ENCODE results near the gene TBCE. TPM values are rescaled to one million over a fixed set of nuclear protein-coding genes. Genes with fewer than 3 reads are reported as not detected.

Gene TBCE
- total RNA-seq, 1 experiment from 2014 or later: 20.8 TPM

GRCh38 chr1:235411489-235412486 is 44.6 kb downstream of the TBCE start:
- Histone ChIP-seq H3K79me2 (ENCODE audit: insufficient read depth, low read length) (0 out of 2 replicates have a peak, but pooled peaks cover 7% of the 10 kb centered on the region), H3K9me3 (ENCODE audit: control insufficient read depth in 1 of 2, insufficient read depth in 1 of 2, low read depth in 1 of 2, low read length in 2 of 2) (no peaks in the 10 kb centered on the region), H3K4me1 (ENCODE audit: control insufficient read depth in 1 of 2, insufficient read depth in 2 of 2, low read length in 2 of 2) (peaks cover 25 to 33% of the 10 kb centered on the region in 2 experiments; a peak in 3 of 4 replicates), H3K4me2 (ENCODE audit: low read length) (peak overlapping the region; percentile 35), H3K4me3 (replicated peaks in 1 of 2; ENCODE audit: low read depth in 1 of 2, low read length in 2 of 2) (no peak overlapping the region), H4K20me1 (ENCODE audit: insufficient read depth) (no peaks in the 10 kb centered on the region), H3K9me2 (ENCODE audit: insufficient read depth) (no peaks in the 10 kb centered on the region), H3K9ac (ENCODE audit: low read length) (no peak overlapping the region), H3K36me3 (ENCODE audit: control insufficient read depth in 1 of 2, insufficient read depth in 2 of 2, low read length in 2 of 2) (0 out of 4 replicates have a peak, but pooled peaks cover 0 to 3% of the 10 kb centered on the region in 2 experiments), H3K27ac (ENCODE audit: low read depth, low read length) (no peak overlapping the region), H3K27me3 (ENCODE audit: insufficient read depth, low read length) (no peaks in the 10 kb centered on the region), H2AFZ (ENCODE audit: low read depth, low read length, poor library complexity, severe bottlenecking) (no peak overlapping the region)
- ChIA-PET CTCF (interaction anchor here (1.1 kb wide), 1 partner anchor 159 kb away, joined by 3 read pairs; no protein-coding TSS in a partner anchor), POLR2A (interaction anchor here (0.6 to 1.1 kb wide), 2 partner anchors 45 to 57 kb away, joined by 3 to 4 read pairs; partner anchors contain the start of gene TBCE), RAD21 (ENCODE audit: low non-redundant PET in 1 of 2, low total read pairs in 2 of 2, uncharacterized antibody in 2 of 2, unreplicated experiment in 2 of 2) (interaction anchor here in 1 of 2 experiments (0.6 kb wide), 1 partner anchor 914 kb away, joined by 7 read pairs; no protein-coding TSS in a partner anchor)
- no peak for DNase-seq (ENCODE audit: low read depth, low spot score)
- TF ChIP-seq CEBPB (IDR thresholded peaks at IDR 0.05; ENCODE audit: low read depth) (no peak), REST (IDR thresholded peaks at IDR 0.05; ENCODE audit: low read depth) (no peak), JUND (IDR thresholded peaks at IDR 0.05) (no peak), EGR1 (IDR thresholded peaks at IDR 0.05; ENCODE audit: low read depth) (no peak), MAX (IDR thresholded peaks at IDR 0.05) (no peak), EZH2phosphoT487 (IDR thresholded peaks at IDR 0.05; ENCODE audit: borderline replicate concordance) (no peak), SRF (IDR thresholded peaks at IDR 0.05; ENCODE audit: low read depth) (no peak), POLR2AphosphoS5 (IDR thresholded peaks at IDR 0.05; ENCODE audit: low read depth, low read length) (no peak), ZFX (IDR thresholded peaks at IDR 0.05) (no peak), POLR2A (IDR thresholded peaks at IDR 0.05; ENCODE audit: borderline replicate concordance, extremely low read depth, insufficient read depth, insufficient read length) (no peak), SIN3A (IDR thresholded peaks at IDR 0.05; ENCODE audit: low read depth) (no peak), ZNF274 (IDR thresholded peaks at IDR 0.05; ENCODE audit: low read depth, low read length) (no peak), TCF7L2 (IDR thresholded peaks at IDR 0.05; ENCODE audit: borderline replicate concordance, extremely low read depth, insufficient read depth, insufficient read length) (no peak), ELF1 (IDR thresholded peaks at IDR 0.05; ENCODE audit: borderline replicate concordance, low read depth) (no peak), ZBTB33 (IDR thresholded peaks at IDR 0.05; ENCODE audit: extremely low read depth, insufficient replicate concordance, low read length) (no peak), SP1 (IDR thresholded peaks at IDR 0.05; ENCODE audit: low read depth) (no peak), EZH2 (IDR thresholded peaks at IDR 0.05) (no peak), CBX3 (IDR thresholded peaks at IDR 0.05; ENCODE audit: low read depth) (no peak)
- no TSS peak for BruUV-seq (replicated peaks)
- peak; percentile 23; the same call in 1 of the 2 replicates for ATAC-seq
- intact Hi-C loops (cut with micrococcal nuclease): loop anchor here (10.0 kb wide), 2 partner anchors 247 to 1297 kb away; partner anchors contain the start of gene RBM34

Measured in HCT116 (cell line).